HCT116 (cell line): Measurements from ENCODE around the gene USP36. TPM values are rescaled to one million over a fixed set of nuclear protein-coding genes. Genes with fewer than 3 reads are reported as not detected.

Source experiments
- ATAC-seq: fragments of 200-7000 bp; cut with Tn5 transposase; 2 replicates; pipeline ENCODE4 v1.9.1; 2020; ENCODE audit warnings: mild to moderate bottlenecking, moderate library complexity
- BruUV-seq: library from RNA; stranded (reverse); fragments of 400-500 nt; replicated peaks from 2 replicates; lab custom pipeline; 2021; lab: Mats Ljungman, UMichigan
- CTCF ChIA-PET: fragments of 300-600 bp; sonication (Branson Sonifier 250); formaldehyde crosslinking; loops from one replicate; lab custom pipeline; 2021; ENCODE audit warnings: antibody characterized with exemption; lab: Charles Lee
- POLR2A ChIA-PET: fragments of 300-600, 350-600 bp; sonication (Branson Sonifier 250); formaldehyde crosslinking; loops from one replicate; lab custom pipeline; 2021; ENCODE audit warnings: antibody characterized with exemption; lab: Charles Lee
- RAD21 ChIA-PET, 2 experiments: fragments of 300-600 bp; sonication (Branson Sonifier 250); formaldehyde crosslinking; loops; one replicate each; lab custom pipeline; 2023; ENCODE audit warnings: low total read pairs in 2 of 2; ENCODE audit not compliant: uncharacterized antibody in 2 of 2, unreplicated experiment in 2 of 2, low non-redundant PET in 1 of 2; lab: Charles Lee
- DNase-seq: peaks from one replicate; pipeline ENCODE4 v3.0.0-alpha.2; 2010; ENCODE audit warnings: low read depth, low spot score
- H2AFZ ChIP-seq: fragments of 200-600 bp; shearing (Covaris generic), sonication (generic); 2 replicates; pipeline ENCODE4 v1.6.1; 2017; ENCODE audit warnings: low read depth, mixed run types, mixed read lengths, antibody characterized with exemption, low read length; ENCODE audit not compliant: poor library complexity, severe bottlenecking
- H3K27ac ChIP-seq: 2 replicates; pipeline ENCODE4 v1.5.1; 2012; ENCODE audit warnings: low read depth, low read length
- H3K27me3 ChIP-seq: fragments of 200-600 bp; sonication (generic); 2 replicates; pipeline ENCODE4 v1.6.1; 2016; ENCODE audit warnings: mixed run types, low read length, mixed read lengths; ENCODE audit not compliant: insufficient read depth
- H3K36me3 ChIP-seq, 2 experiments: fragments of 200-500 bp in 1 of 2; fragments of 200-600 bp in 1 of 2; sonication (Bioruptor generic) in 1 of 2; sonication (generic) in 1 of 2; 2 replicates each; pipeline versions ENCODE4 v1.5.1 to v1.6.1; 2014 to 2016; ENCODE audit warnings: low read length in 2 of 2, inconsistent platforms in 1 of 2, mixed read lengths in 1 of 2, mixed run types in 1 of 2; ENCODE audit not compliant: insufficient read depth in 2 of 2, control insufficient read depth in 1 of 2
- H3K4me1 ChIP-seq, 2 experiments: fragments of 200-600 bp in 1 of 2; sonication (generic) in 1 of 2; 2 replicates each; pipeline versions ENCODE4 v1.5.1 to v1.6.1; 2012 to 2017; ENCODE audit warnings: low read length in 2 of 2, inconsistent platforms in 1 of 2, mild to moderate bottlenecking in 1 of 2, mixed read lengths in 1 of 2, mixed run types in 1 of 2, moderate library complexity in 1 of 2; ENCODE audit not compliant: insufficient read depth in 2 of 2, control insufficient read depth in 1 of 2
- H3K4me2 ChIP-seq: fragments of 200-600 bp; sonication (generic); 2 replicates; pipeline ENCODE4 v1.6.1; 2017; ENCODE audit warnings: mixed run types, low read length, mixed read lengths
- H3K4me3 ChIP-seq, 2 experiments: fragments of 200-600 bp in 1 of 2; sonication (generic) in 1 of 2; replicated peaks in 1 of 2; 2 replicates each; pipeline ENCODE4 v1.5.1; 2011 to 2016; ENCODE audit warnings: low read length in 2 of 2, control low read depth in 1 of 2, low read depth in 1 of 2, mild to moderate bottlenecking in 1 of 2, mixed read lengths in 1 of 2, mixed run types in 1 of 2
- H3K79me2 ChIP-seq: fragments of 200-600 bp; sonication (generic); 2 replicates; pipeline ENCODE4 v1.6.1; 2017; ENCODE audit warnings: mild to moderate bottlenecking, mixed run types, low read length, moderate library complexity, mixed read lengths; ENCODE audit not compliant: insufficient read depth
- H3K9ac ChIP-seq: fragments of 200-600 bp; sonication (generic); 2 replicates; pipeline ENCODE4 v1.6.1; 2016; ENCODE audit warnings: low read length, mixed read lengths
- H3K9me2 ChIP-seq: fragments of 200-600 bp; sonication (generic), shearing (Covaris generic); 2 replicates; pipeline ENCODE4 v1.6.1; 2017; ENCODE audit warnings: mixed run types, mild to moderate bottlenecking, moderate library complexity; ENCODE audit not compliant: insufficient read depth
- H3K9me3 ChIP-seq, 2 experiments: fragments of 200-500 bp in 1 of 2; fragments of 200-600 bp in 1 of 2; sonication (Bioruptor generic) in 1 of 2; sonication (generic) in 1 of 2; 2 replicates each; pipeline ENCODE4 v1.6.1; 2014 to 2017; ENCODE audit warnings: low read length in 2 of 2, mixed read lengths in 2 of 2, inconsistent platforms in 1 of 2, low read depth in 1 of 2, mild to moderate bottlenecking in 1 of 2, mixed run types in 1 of 2, moderate library complexity in 1 of 2; ENCODE audit not compliant: control insufficient read depth in 1 of 2, insufficient read depth in 1 of 2
- H4K20me1 ChIP-seq: fragments of 200-600 bp; sonication (generic), shearing (Covaris generic); 2 replicates; pipeline ENCODE4 v1.6.1; 2017; ENCODE audit warnings: mixed run types, mild to moderate bottlenecking, moderate library complexity; ENCODE audit not compliant: insufficient read depth
- CEBPB ChIP-seq: IDR thresholded peaks from 2 replicates; pipeline ENCODE4 v1.6.1; 2012; ENCODE audit warnings: low read depth
- CTCF ChIP-seq, 3 experiments: fragments of 200-600 bp in 1 of 3; sonication (generic) in 1 of 3; IDR thresholded peaks in 2 of 3; conservative IDR thresholded peaks in 1 of 3; 2 replicates each; pipeline ENCODE4 v1.5.1; 2012 to 2017; ENCODE audit warnings: low read depth in 2 of 3, low read length in 2 of 3, antibody characterized with exemption in 1 of 3, borderline replicate concordance in 1 of 3, control low read depth in 1 of 3, mild to moderate bottlenecking in 1 of 3, mixed read lengths in 1 of 3, mixed run types in 1 of 3, moderate library complexity in 1 of 3; ENCODE audit not compliant: insufficient read depth in 1 of 3
- FOSL1 ChIP-seq: IDR thresholded peaks from 2 replicates; pipeline ENCODE4 v1.6.1; 2012; ENCODE audit warnings: low read depth
- JUND ChIP-seq: IDR thresholded peaks from 2 replicates; pipeline ENCODE4 v1.6.1; 2012
- SP1 ChIP-seq: IDR thresholded peaks from 2 replicates; pipeline ENCODE4 v1.6.1; 2012; ENCODE audit warnings: low read depth
- YY1 ChIP-seq: IDR thresholded peaks from 2 replicates; pipeline ENCODE4 v1.6.1; 2011; ENCODE audit warnings: low read length, low read depth, moderate library complexity, mild to moderate bottlenecking; ENCODE audit not compliant: insufficient replicate concordance; ENCODE audit errors: extremely low read depth
- ZNF274 ChIP-seq: fragments of 200-500 bp; sonication (Bioruptor generic); IDR thresholded peaks from 2 replicates; pipeline ENCODE4 v1.6.1; 2014; ENCODE audit warnings: mild to moderate bottlenecking, low read depth, low read length, inconsistent platforms
- intact Hi-C: fragments of 100-400 bp; cut with micrococcal nuclease; formaldehyde crosslinking; loops from 2 replicates; pipeline ENCODE4 v1.10.0; 2022
- total RNA-seq: library from RNA; stranded (reverse); gene quantifications from one replicate; pipeline ENCODE4 v1.2.1, GENCODE V29; 2021; ENCODE audit not compliant: unreplicated experiment
- TF ChIP-seq, protein P1 (sequence below): IDR thresholded peaks from 2 replicates; pipeline ENCODE4 v1.6.1; 2012

USP36 gene
- total RNA-seq, 1 experiment from 2014 or later, result 104 TPM

- Histone ChIP-seq H4K20me1 (no peaks in the 10 kb centered on the region), H3K4me3 (peak overlapping the region; percentile 41 to 54), H3K79me2 (peaks cover 23% of the 10 kb centered on the region; the same call in 1 of the 2 replicates), H3K27ac (peak overlapping the region; percentile 95), H3K9me2 (no peaks in the 10 kb centered on the region), H3K9ac (peak overlapping the region; percentile 82), H3K4me1 (peaks cover 48 to 82% of the 10 kb centered on the region in 2 experiments), H3K9me3 (no peaks in the 10 kb centered on the region), H2AFZ (no peak overlapping the region), H3K4me2 (peak overlapping the region; percentile 97), H3K36me3 (no peaks in the 10 kb centered on the region), H3K27me3 (no peaks in the 10 kb centered on the region)
- BruUV-seq, result no TSS peak
- peak; percentile 72 for DNase-seq
- RAD21 ChIA-PET, result interaction anchor here in 1 of 2 experiments (0.7 kb wide), 1 partner anchor 40 kb away, joined by 3 read pairs; no protein-coding TSS in a partner anchor
- CTCF ChIA-PET, result interaction anchor here (1.0 to 1.3 kb wide), 4 partner anchors 9 to 88 kb away, joined by 3 to 9 read pairs (median 4); no protein-coding TSS in a partner anchor
- peak; percentile 68 for ATAC-seq
- TF ChIP-seq ZNF274 (no peak), CTCF (IDR thresholded peaks at IDR 0.05 in 2 of 3, conservative IDR thresholded peaks at IDR 0.05 in 1 of 3; ENCODE audit: borderline replicate concordance in 1 of 3, insufficient read depth in 1 of 3, low read depth in 2 of 3, low read length in 2 of 3) (0 out of 6 replicates have a peak, but pooled peaks of 1 of the 3 experiments have one; percentile 15), SP1 (peak; percentile 45), JUND (peak; percentile 57), FOSL1 (peak; percentile 70; the same call in 1 of the 2 replicates), CEBPB (no peak), YY1 (peak; percentile 31)
- TF ChIP-seq, protein P1, sequence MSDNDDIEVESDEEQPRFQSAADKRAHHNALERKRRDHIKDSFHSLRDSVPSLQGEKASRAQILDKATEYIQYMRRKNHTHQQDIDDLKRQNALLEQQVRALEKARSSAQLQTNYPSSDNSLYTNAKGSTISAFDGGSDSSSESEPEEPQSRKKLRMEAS, result peak; percentile 69; the same call in 1 of the 2 replicates
- intact Hi-C loops, result no loop called here
- POLR2A ChIA-PET, result interaction anchor here (1.3 kb wide), 1 partner anchor 40 kb away, joined by 5 read pairs; no protein-coding TSS in a partner anchor
Observed at GRCh38 chr17:78883533-78884131, 43.0 kb upstream of the USP36 start.
